HG03159 (cell line): ENCODE results near the gene ACOT8.

Experiments
- ATAC-seq: cut with Tn5 transposase; IDR thresholded peaks from one replicate; pipeline ENCODE4 v1.9.1; 2021; ENCODE audit warnings: mild to moderate bottlenecking, moderate library complexity; ENCODE audit not compliant: unreplicated experiment

ACOT8 gene

GRCh38 chr20:45857882-45858216 lies 657 bp upstream of the ACOT8 start:
- ATAC-seq = peak; percentile 26

- no peak for ATAC-seq
Measured at GRCh38 chr20:45853484-45853883, 3.7 kb downstream of the ACOT8 start.

GRCh38 chr20:45852326-45852725 lies 4.9 kb downstream of the ACOT8 start:
- no peak for ATAC-seq

GRCh38 chr20:45851501-45851900 lies 5.7 kb downstream of the ACOT8 start:
- no peak for ATAC-seq

- ATAC-seq = no peak
Measured at GRCh38 chr20:45850926-45851325, 6.3 kb downstream of the ACOT8 start.

- no peak for ATAC-seq
Measured at GRCh38 chr20:45850238-45850637, 7.0 kb downstream of the ACOT8 start.

- no peak for ATAC-seq
Measured at GRCh38 chr20:45848969-45849582, 8.1 kb downstream of the ACOT8 start.

GRCh38 chr20:45848421-45848820 lies 8.8 kb downstream of the ACOT8 start:
- no peak for ATAC-seq

- no peak for ATAC-seq
Measured at GRCh38 chr20:45845452-45845851, 11.7 kb downstream of the ACOT8 start.

- no peak for ATAC-seq
Measured at GRCh38 chr20:45843506-45843905, 13.7 kb downstream of the ACOT8 start.

- ATAC-seq = peak; percentile 67
Measured at GRCh38 chr20:45842169-45842812, 14.9 kb downstream of the ACOT8 start.

- no peak for ATAC-seq
Measured at GRCh38 chr20:45841407-45842129, 15.6 kb downstream of the ACOT8 start.

GRCh38 chr20:45840700-45841198 lies 16.4 kb downstream of the ACOT8 start:
- no peak for ATAC-seq

- ATAC-seq = no peak
Measured at GRCh38 chr20:45836841-45837240, 20.4 kb downstream of the ACOT8 start.

- no peak for ATAC-seq
Measured at GRCh38 chr20:45835825-45836224, 21.4 kb downstream of the ACOT8 start.

- ATAC-seq = no peak
Measured at GRCh38 chr20:45835329-45835765, 21.8 kb downstream of the ACOT8 start.

GRCh38 chr20:45834797-45835161 lies 22.4 kb downstream of the ACOT8 start:
- ATAC-seq = no peak

- no peak for ATAC-seq
Measured at GRCh38 chr20:45833883-45834796, 23.1 kb downstream of the ACOT8 start.

- no peak for ATAC-seq
Measured at GRCh38 chr20:45833030-45833882, 23.9 kb downstream of the ACOT8 start, which contains the start of gene SNX21. SNX21 (plus strand) TSS chr20:45833799; CDS start chr20:45833920, 121 bp downstream.

GRCh38 chr20:45832619-45833018 lies 24.6 kb downstream of the ACOT8 start:
- ATAC-seq = no peak
